ENCODE data around the gene SPINK4.

The SPINK4 gene

DNA sequence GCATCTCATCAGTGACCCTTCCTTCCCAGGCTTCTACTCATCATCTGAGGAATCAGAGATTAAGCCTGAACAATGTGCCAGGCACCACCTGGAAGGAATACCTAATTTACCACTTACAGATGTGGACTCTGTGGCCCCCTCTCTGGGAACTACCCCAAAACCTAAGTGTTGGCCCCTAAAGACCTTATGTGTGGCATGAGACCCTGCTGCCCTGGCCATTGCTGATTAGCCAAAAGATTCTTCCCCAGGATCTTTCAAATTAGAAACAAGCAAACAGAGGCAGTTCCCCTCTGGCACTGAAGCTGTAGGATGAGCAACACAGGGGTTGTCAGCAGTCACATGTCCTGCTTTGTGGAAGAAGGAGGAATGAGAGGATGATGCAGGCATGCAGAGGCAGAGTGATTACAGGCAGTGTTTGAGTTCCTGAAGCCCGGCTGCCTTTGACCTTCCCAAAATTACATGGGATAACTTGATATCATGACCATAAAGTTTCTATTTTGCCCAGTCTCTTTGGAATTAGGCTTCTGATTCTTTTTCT, 10.6 kb downstream of the SPINK4 start:
- Histone ChIP-seq H3K27ac (peak overlapping the region in 10 of 21 experiments; percentile 10 to 59 (median 42)), H3K4me3 (no peak overlapping the region)

GRCh38 chr9:33254211-33254610, 14.2 kb downstream of the SPINK4 start:
- Histone ChIP-seq H3K4me3 (no peak overlapping the region), H3K27ac (peak overlapping the region in 4 of 21 experiments; percentile 26 to 66 (median 52))

DNA sequence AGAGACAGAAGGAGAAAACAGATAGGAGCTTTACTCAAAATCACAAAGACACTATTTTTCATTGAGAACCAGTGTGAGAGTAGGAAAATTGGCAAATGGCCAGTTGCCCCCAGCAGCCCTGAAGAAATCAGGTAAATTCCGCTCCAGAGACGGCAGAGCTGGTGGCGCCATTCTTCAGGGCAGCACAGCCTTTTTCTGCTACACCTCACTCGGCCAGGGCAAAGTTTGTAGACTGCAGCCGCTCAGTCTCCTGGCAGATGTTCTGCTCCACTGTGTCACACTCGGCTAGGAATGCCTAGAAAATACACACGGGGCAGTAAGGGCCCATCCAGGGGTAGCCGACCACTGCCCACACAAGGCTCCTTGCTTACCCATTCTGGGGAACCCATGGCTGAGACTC, 15.0 kb downstream of the SPINK4 start:
- H3K4me3 ChIP-seq, result no peak overlapping the region
- peak overlapping the region in 3 of 21 experiments; percentile 50 to 66 (median 54) for H3K27ac ChIP-seq

DNA sequence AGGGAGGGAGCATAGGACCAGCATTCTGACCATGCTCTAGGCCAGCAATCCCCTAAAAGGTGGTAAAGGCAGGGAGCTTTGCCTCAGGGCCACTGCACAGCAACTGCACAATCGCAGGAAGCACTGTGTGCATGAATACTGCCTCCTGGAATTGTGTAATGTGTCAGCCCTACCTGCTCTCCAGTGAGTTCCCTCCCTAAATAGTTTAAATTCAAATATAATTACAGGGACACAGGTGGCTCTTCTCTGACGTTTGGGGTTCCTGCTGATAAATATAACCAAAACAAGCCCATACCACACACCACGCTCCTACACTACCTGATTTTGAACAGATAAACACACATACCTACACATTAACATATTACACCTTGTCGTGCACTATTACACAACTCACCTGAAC, 15.5 kb downstream of the SPINK4 start:
- H3K27ac ChIP-seq, result peak overlapping the region in 3 of 21 experiments; percentile 50 to 66 (median 54)

DNA sequence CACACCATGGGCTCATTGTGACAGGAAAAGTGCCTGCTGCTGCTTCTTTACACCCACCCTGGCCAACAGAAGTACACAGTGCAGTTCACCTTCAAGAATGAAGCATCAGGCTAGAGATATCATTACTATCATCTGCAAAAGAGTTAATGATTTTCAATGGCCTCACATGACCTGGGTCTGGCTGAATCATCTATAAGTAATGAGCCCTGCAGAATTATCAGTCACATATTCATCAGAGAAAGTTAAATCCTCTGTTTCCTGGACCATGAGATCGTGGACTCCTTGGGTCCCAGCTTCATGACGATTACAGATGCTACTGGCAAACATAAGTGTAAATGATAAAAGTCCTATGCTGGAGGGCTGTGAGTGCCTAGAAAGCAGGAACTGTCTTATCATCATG, 16.3 kb downstream of the SPINK4 start:
- Histone ChIP-seq H3K4me3 (no peak overlapping the region), H3K27ac (peak overlapping the region in 2 of 21 experiments; percentile 54 to 57)

More for the DNA sequence above, 15.5 kb downstream of the SPINK4 start:
- no peak overlapping the region for H3K4me3 ChIP-seq

DNA sequence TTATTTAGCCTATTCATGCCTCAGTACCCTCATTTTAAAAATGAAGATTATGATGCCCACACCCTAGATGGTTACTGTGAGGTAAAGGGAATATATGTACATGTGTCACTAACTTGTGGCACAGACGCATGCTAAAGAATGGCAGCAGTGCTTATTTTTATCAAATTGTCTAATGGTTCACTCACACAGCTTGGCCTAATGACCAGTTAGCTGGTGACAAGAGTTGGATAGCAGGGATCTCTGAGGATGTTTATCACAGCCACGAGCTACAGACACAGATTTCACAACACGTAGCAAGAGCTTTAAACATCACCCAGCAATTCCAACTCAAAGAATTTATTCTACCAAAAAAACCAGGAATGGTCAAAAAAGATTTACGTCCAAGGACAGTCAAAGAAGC, 17.3 kb downstream of the SPINK4 start:
- H3K27ac ChIP-seq, result peak overlapping the region in 1 of 21 experiments; percentile 13
- H3K4me3 ChIP-seq, result no peak overlapping the region

DNA sequence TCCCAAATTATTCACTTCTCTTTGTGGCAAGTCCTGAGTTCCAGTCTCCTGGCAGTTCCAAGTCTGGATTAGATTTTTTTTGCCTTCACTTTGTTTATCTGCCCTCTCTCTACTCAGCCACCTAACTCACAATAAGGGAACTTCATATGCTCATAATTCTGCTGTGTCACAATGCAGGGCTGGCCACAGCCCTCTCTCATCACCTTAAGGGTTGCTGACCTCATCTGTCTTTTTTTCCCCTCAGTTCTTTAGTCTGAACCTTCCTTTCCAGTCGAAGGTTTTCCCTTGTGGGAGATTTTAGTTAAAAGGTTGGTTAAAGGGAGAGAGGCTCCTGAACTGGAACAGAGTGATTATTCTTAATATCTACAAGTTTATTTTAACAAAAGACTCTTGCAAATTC, 20.4 kb downstream of the SPINK4 start:
- H3K4me3 ChIP-seq, result no peak overlapping the region
- H3K27ac ChIP-seq, result no peak overlapping the region

DNA sequence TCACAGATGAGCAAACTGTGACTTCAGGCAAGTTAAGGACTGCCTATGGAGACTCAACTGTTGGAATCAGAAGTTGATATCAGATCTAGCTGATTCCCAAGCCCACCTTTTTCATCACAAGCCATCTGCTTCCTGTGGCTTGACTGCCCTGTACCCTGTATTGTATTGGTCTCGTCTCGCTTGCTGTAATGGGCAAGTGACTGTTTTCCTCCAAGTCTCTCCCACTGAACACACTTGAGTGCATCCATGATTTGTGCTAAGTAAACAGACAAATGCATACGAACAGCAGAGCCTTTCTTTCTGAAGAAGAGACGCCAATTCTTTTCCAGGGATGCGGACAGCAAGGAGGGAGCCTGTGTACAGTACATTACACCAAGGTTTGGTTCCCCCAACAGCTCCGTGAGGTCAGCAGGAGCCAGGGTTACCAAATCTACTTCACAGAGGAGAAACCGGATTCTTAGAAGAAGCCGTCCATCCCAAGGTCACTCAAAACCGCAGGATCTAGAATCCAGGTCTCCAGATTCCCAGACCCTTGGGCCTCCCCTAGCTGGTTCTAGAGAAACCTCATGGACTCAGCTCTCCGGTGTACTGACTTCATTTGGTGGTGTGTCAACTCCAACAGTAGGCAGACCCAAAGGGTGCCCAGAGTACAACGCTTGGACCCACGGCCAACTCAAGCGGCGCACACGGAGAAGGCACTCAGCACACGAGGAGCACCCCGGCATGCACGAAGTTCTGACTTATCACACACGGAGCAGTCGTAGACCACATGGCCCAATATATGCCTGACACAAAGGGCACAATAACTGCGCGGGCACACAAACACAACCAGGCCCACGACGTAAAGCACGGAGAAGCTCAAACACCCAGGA, 23.4 kb downstream of the SPINK4 start:
- H3K27ac ChIP-seq, result peak overlapping the region; percentile 67 to 98 (median 95)
- H3K4me3 ChIP-seq, result peak overlapping the region; percentile 53 to 97 (median 83)

GRCh38 chr9:33264003-33264472, 24.1 kb downstream of the SPINK4 start:
- peak overlapping the region; percentile 53 to 97 (median 83) for H3K4me3 ChIP-seq
- peak overlapping the region; percentile 67 to 98 (median 95) for H3K27ac ChIP-seq

DNA sequence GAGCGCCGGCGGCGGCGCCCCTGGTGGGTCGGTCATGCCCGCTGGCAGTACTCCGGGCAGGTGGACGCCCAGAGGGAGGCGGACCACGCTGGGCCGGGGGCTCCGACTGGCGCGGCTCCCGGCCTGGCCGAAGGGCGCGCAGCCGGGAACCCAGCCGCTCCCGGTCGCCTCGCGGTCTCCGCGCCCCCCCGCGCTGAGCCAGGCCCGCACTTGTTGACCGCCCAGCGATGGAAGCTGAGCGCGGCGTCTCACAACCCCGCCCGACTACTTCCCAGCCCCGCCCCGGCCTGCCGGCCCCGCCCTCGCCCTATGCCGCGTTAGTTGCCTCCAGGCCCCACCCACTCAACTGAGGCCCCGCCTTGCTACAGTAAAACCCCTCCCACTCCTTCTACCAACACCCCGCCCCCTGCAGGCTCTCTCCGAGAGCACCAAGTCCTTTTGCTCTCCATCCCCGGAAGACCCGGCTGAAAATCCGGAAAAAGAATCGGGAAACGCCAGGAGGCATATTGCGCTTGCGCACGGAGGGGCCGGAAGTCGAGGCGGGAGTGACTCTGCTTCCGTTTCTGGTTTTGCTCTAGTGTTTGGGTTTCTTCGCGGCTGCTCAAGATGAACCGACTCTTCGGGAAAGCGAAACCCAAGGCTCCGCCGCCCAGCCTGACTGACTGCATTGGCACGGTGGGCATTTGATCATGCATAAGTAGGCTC, 24.7 kb downstream of the SPINK4 start, which contains the start of the genes BAG1 and CHMP5:
TSS of gene BAG1 (minus strand) at position 236 of the 705 bp plus-strand sequence.
TSS of gene CHMP5 (plus strand) at position 577 of the 705 bp plus-strand sequence. CDS start at position 607, 30 bp downstream.
- H3K27ac ChIP-seq, result peak within 1 kb of the TSS; percentile 67 to 98 (median 95)
- peak within 1 kb of the TSS; percentile 53 to 97 (median 83) for H3K4me3 ChIP-seq

GRCh38 chr9:33265211-33265865, 25.4 kb downstream of the SPINK4 start:
- H3K27ac ChIP-seq, result peak overlapping the region; percentile 23 to 98 (median 95)
- peak overlapping the region; percentile 53 to 97 (median 83) for H3K4me3 ChIP-seq

GRCh38 chr9:33267151-33267767, 27.3 kb downstream of the SPINK4 start:
- H3K4me3 ChIP-seq, result no peak overlapping the region
- no peak overlapping the region for H3K27ac ChIP-seq

- no peak overlapping the region for H3K27ac ChIP-seq
- no peak overlapping the region for H3K4me3 ChIP-seq
Measured at GRCh38 chr9:33270146-33270545, 30.2 kb downstream of the SPINK4 start.

GRCh38 chr9:33272061-33272460, 32.1 kb downstream of the SPINK4 start:
- H3K4me3 ChIP-seq, result no peak overlapping the region
- no peak overlapping the region for H3K27ac ChIP-seq

DNA sequence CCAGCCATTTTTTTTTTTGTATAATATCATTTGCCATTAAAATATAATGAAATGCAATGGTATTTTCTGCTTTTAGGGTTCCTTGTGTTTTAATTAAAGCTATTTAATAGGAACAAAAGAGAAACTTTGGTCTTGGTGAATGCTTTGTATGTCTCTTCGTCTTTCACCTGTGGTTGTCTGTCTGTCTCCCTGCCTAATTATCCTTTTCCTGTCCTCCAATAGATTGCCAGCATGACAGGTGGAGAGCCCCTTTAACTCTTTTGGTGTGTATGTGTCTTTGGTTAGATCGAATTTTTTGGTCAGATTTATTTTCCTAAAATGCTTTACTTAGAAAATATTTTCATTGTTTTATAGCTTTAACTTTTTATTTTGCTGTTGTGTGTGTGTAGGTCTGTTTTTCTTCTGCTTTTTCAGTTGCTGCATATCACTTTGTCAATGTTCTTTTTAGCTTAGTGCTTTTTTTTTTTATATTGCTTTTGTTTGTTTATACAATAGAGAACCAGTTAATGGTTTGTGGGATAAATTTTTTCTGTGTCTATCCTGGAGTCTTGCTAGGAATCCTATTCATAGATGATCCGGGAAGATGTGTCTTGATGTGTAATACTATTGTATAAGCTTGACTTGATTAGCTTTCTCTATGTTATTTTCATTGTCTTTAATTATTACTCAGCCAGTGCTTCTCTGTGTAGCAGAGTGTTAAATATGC, 33.5 kb downstream of the SPINK4 start:
- Histone ChIP-seq H3K4me3 (no peak overlapping the region), H3K27ac (no peak overlapping the region)

GRCh38 chr9:33273972-33274328, 34.0 kb downstream of the SPINK4 start:
- H3K27ac ChIP-seq, result no peak overlapping the region
- no peak overlapping the region for H3K4me3 ChIP-seq

- Histone ChIP-seq H3K4me3 (no peak overlapping the region), H3K27ac (no peak overlapping the region)
Measured at GRCh38 chr9:33277484-33277883, 37.5 kb downstream of the SPINK4 start.

DNA sequence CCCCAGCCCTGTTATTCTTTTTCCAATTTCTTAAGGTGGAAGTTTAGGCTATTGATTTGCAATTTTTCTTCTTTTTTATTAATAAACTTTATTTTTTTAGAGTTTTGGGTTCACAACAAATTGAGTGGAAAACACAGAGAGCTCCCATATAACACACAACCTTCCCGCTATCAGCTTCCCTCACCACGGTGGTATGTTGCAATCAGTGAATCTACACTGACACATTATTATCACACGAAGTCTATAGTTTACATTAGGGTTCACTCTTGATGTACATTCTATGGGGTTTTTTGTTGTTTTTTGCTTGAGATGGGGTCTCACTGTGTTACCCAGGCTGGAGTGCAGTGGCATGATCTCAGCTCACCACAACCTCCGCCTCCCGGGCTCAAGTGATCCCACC, 45.5 kb downstream of the SPINK4 start:
- no peak overlapping the region for H3K27ac ChIP-seq

DNA sequence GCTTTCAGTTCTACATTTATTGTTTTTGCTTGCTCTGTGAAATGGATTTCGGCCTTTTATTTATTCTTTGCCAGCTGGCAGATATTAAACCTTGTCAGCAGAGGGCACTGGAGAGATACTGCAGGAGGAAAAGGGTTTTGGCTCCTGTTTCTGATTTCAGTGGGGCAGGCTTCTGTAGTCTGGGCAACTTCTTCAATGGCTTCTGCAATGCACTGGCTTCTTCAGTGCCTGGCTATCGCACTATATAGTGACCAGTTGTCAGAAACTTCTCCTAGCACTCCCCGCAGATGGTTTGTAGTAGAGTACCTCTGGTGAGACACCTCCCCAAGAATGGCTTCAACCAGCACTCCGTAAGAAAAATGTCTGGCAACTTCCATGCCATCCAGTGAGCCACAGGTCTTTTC, 47.1 kb downstream of the SPINK4 start:
- H3K27ac ChIP-seq, result peak overlapping the region in 7 of 21 experiments; percentile 22 to 100 (median 39)
- H3K4me3 ChIP-seq, result no peak overlapping the region

More for the DNA sequence above, 45.5 kb downstream of the SPINK4 start:
- H3K4me3 ChIP-seq, result no peak overlapping the region
